H9 (cell line): ENCODE results near the gene ADGRF1. TPM values are rescaled to one million over a fixed set of nuclear protein-coding genes. Genes with fewer than 3 reads are reported as not detected.

Experiments used
- DNase-seq: peaks from one replicate; pipeline ENCODE4 v3.0.0-alpha.2; 2017
- H2AFZ ChIP-seq: one replicate; pipeline ENCODE4 v1.6.1; 2013; ENCODE audit warnings: mild to moderate bottlenecking, low read length, control low read depth, moderate library complexity
- H2AK5ac ChIP-seq: 2 replicates; pipeline ENCODE4 v1.6.1; 2013; ENCODE audit warnings: low read length, control low read depth, mixed read lengths; ENCODE audit not compliant: insufficient read length
- H2BK120ac ChIP-seq: one replicate; pipeline ENCODE4 v1.6.1; 2013; ENCODE audit warnings: low read depth, mild to moderate bottlenecking, low read length, control low read depth, inconsistent platforms; ENCODE audit not compliant: poor library complexity, severe bottlenecking
- H2BK12ac ChIP-seq: 2 replicates; pipeline ENCODE4 v1.6.1; 2013; ENCODE audit warnings: low read length, control low read depth, mixed read lengths, low read depth; ENCODE audit not compliant: insufficient read length
- H2BK15ac ChIP-seq: 2 replicates; pipeline ENCODE4 v1.6.1; 2013; ENCODE audit warnings: low read depth, low read length, control low read depth
- H2BK20ac ChIP-seq: one replicate; pipeline ENCODE4 v1.6.1; 2013; ENCODE audit warnings: low read depth, mild to moderate bottlenecking, low read length, control low read depth, inconsistent platforms; ENCODE audit not compliant: poor library complexity, severe bottlenecking
- H2BK5ac ChIP-seq: 2 replicates; pipeline ENCODE4 v1.6.1; 2013; ENCODE audit warnings: low read length, control low read depth, mixed read lengths; ENCODE audit not compliant: insufficient read length
- H3K14ac ChIP-seq: 2 replicates; pipeline ENCODE4 v1.6.1; 2013; ENCODE audit warnings: low read length, control low read depth; ENCODE audit not compliant: insufficient read depth
- H3K18ac ChIP-seq: 2 replicates; pipeline ENCODE4 v1.6.1; 2013; ENCODE audit warnings: low read depth, mild to moderate bottlenecking, mixed read lengths, low read length, control low read depth; ENCODE audit not compliant: insufficient read length
- H3K23ac ChIP-seq: 2 replicates; pipeline ENCODE4 v1.6.1; 2013; ENCODE audit warnings: low read length, control low read depth, mixed read lengths, low read depth; ENCODE audit not compliant: insufficient read length
- H3K23me2 ChIP-seq: 2 replicates; pipeline ENCODE4 v1.6.1; 2013; ENCODE audit warnings: low read depth, mild to moderate bottlenecking, mixed read lengths, low read length, control low read depth; ENCODE audit not compliant: insufficient read length, poor library complexity, severe bottlenecking
- H3K27ac ChIP-seq: 2 replicates; pipeline ENCODE4 v1.5.1; 2013; ENCODE audit warnings: low read length, control low read depth, mixed read lengths, low read depth; ENCODE audit not compliant: insufficient read length
- H3K27me3 ChIP-seq: 2 replicates; pipeline ENCODE4 v1.6.1; 2013; ENCODE audit warnings: low read length, control low read depth, inconsistent platforms; ENCODE audit not compliant: insufficient read depth
- H3K4ac ChIP-seq: 2 replicates; pipeline ENCODE4 v1.6.1; 2013; ENCODE audit warnings: low read depth, mild to moderate bottlenecking, control low read depth, inconsistent platforms, low read length, moderate library complexity
- H3K4me1 ChIP-seq: 2 replicates; pipeline ENCODE4 v1.6.1; 2013; ENCODE audit warnings: low read length, control low read depth, inconsistent platforms; ENCODE audit not compliant: insufficient read depth
- H3K4me2 ChIP-seq: 2 replicates; pipeline ENCODE4 v1.6.1; 2013; ENCODE audit warnings: low read length, control low read depth, mixed read lengths; ENCODE audit not compliant: insufficient read length, insufficient read depth
- H3K56ac ChIP-seq: 2 replicates; pipeline ENCODE4 v1.6.1; 2013; ENCODE audit warnings: low read depth, mild to moderate bottlenecking, mixed read lengths, low read length, control low read depth; ENCODE audit not compliant: insufficient read length
- H3K79me1 ChIP-seq: 2 replicates; pipeline ENCODE4 v1.6.1; 2013; ENCODE audit warnings: low read depth, mild to moderate bottlenecking, moderate library complexity, low read length, control low read depth, inconsistent platforms; ENCODE audit not compliant: insufficient read depth, poor library complexity, severe bottlenecking
- H3K79me2 ChIP-seq: 2 replicates; pipeline ENCODE4 v1.6.1; 2013; ENCODE audit warnings: low read length, control low read depth, inconsistent platforms; ENCODE audit not compliant: insufficient read depth
- H3K9ac ChIP-seq: 2 replicates; pipeline ENCODE4 v1.6.1; 2013; ENCODE audit warnings: low read length, control low read depth, mixed read lengths; ENCODE audit not compliant: insufficient read length; ENCODE audit errors: extremely low read depth
- H3K9me3 ChIP-seq: one replicate; pipeline ENCODE4 v1.6.1; 2013; ENCODE audit warnings: low read depth, low read length, inconsistent platforms; ENCODE audit not compliant: control insufficient read depth
- H3T11ph ChIP-seq: one replicate; pipeline ENCODE4 v1.6.1; 2013; ENCODE audit warnings: mild to moderate bottlenecking, low read length, control low read depth, inconsistent platforms
- H4K20me1 ChIP-seq: one replicate; pipeline ENCODE4 v1.6.1; 2013; ENCODE audit not compliant: control insufficient read depth, insufficient read length, insufficient read depth
- H4K5ac ChIP-seq: 2 replicates; pipeline ENCODE4 v1.6.1; 2013; ENCODE audit warnings: low read depth, mild to moderate bottlenecking, mixed read lengths, low read length, control low read depth; ENCODE audit not compliant: insufficient read length
- H4K8ac ChIP-seq: replicated peaks from 2 replicates; pipeline ENCODE4 v1.6.1; 2013; ENCODE audit warnings: low read length, control low read depth, mixed read lengths, low read depth; ENCODE audit not compliant: insufficient read length
- H4K91ac ChIP-seq: 2 replicates; pipeline ENCODE4 v1.6.1; 2013; ENCODE audit warnings: low read depth, mild to moderate bottlenecking, moderate library complexity, mixed read lengths, low read length, control low read depth; ENCODE audit not compliant: insufficient read length
- H3K27ac Mint-ChIP-seq, 3 experiments: 2 replicates in 2 of 3; 3 replicates in 1 of 3; pipeline ENCODE4 v1.8.0; 2020 to 2021; ENCODE audit warnings: mixed read lengths in 3 of 3, mild to moderate bottlenecking in 1 of 3, moderate library complexity in 1 of 3
- H3K27me3 Mint-ChIP-seq: 2 replicates; pipeline ENCODE4 v1.8.0; 2021; ENCODE audit warnings: low read depth, mild to moderate bottlenecking, moderate library complexity, mixed read lengths
- H3K36me3 Mint-ChIP-seq, 3 experiments: 2 replicates in 2 of 3; 3 replicates in 1 of 3; pipeline ENCODE4 v1.8.0; 2020 to 2021; ENCODE audit warnings: low read depth in 3 of 3, mixed read lengths in 3 of 3; ENCODE audit not compliant: insufficient read depth in 1 of 3
- H3K4me1 Mint-ChIP-seq, 2 experiments: 2 replicates each; pipeline ENCODE4 v1.8.0; 2020; ENCODE audit warnings: mixed read lengths in 2 of 2
- H3K4me3 Mint-ChIP-seq, 2 experiments: 2 replicates in 1 of 2; 3 replicates in 1 of 2; pipeline ENCODE4 v1.8.0; 2020 to 2021; ENCODE audit warnings: mild to moderate bottlenecking in 2 of 2, mixed read lengths in 2 of 2, moderate library complexity in 1 of 2
- H3K9me3 Mint-ChIP-seq, 2 experiments: 2 replicates in 1 of 2; 3 replicates in 1 of 2; pipeline ENCODE4 v1.8.0; 2020; ENCODE audit warnings: mild to moderate bottlenecking in 2 of 2, mixed read lengths in 2 of 2, moderate library complexity in 1 of 2
- WGBS: extraction: QIAGEN DNeasy Blood & Tissue Kit; methylation state at CpG from one replicate; pipeline ENCODE4 v1.1.7; 2013; ENCODE audit warnings: missing lambda C conversion rate, low lambda C conversion rate, mixed read lengths; ENCODE audit not compliant: insufficient read length; ENCODE audit errors: extremely low coverage; 5-methylcytosine and 5-hydroxymethylcytosine counted together
- total RNA-seq: library from RNA; stranded (reverse); gene quantifications from 2 replicates; pipeline ENCODE4 v1.2.1, GENCODE V29; 2021
- TF ChIP-seq, protein P1 (sequence below): fragments of 200-600 bp; sonication (generic); conservative IDR thresholded peaks from 3 replicates; pipeline ENCODE4 v1.8.0; 2021; ENCODE audit warnings: antibody characterized with exemption, mild to moderate bottlenecking

The ADGRF1 gene
- total RNA-seq, 1 experiment from 2014 or later = not detected

- no peak overlapping the region for H3T11ph ChIP-seq
- H2AK5ac ChIP-seq = no peak overlapping the region
- Mint-ChIP-seq H3K27me3 (no peaks in the 10 kb centered on the region), H3K36me3 (no peaks in the 10 kb centered on the region), H3K4me1 (peaks cover 0 to 6% of the 10 kb centered on the region in 2 experiments; a peak in 3 of 4 replicates), H3K27ac (no peak overlapping the region), H3K9me3 (no peaks in the 10 kb centered on the region), H3K4me3 (no peak overlapping the region)
- no peak overlapping the region for H4K91ac ChIP-seq
- no peak overlapping the region for H3K4me2 ChIP-seq
- no peaks in the 10 kb centered on the region for H3K9me3 ChIP-seq
- no peak overlapping the region for H2BK5ac ChIP-seq
- no peak overlapping the region for H4K8ac ChIP-seq
- H3K23ac ChIP-seq = no peak overlapping the region
- H3K18ac ChIP-seq = no peak overlapping the region
- no peak overlapping the region for H2BK120ac ChIP-seq
- H3K14ac ChIP-seq = no peak overlapping the region
- no peak overlapping the region for H3K27ac ChIP-seq
- H3K4me1 ChIP-seq = no peaks in the 10 kb centered on the region
- no peaks in the 10 kb centered on the region for H3K23me2 ChIP-seq
- H2AFZ ChIP-seq = no peak overlapping the region
- no peaks in the 10 kb centered on the region for H3K79me1 ChIP-seq
- H3K56ac ChIP-seq = no peak overlapping the region
- H3K4ac ChIP-seq = no peak overlapping the region
- no CpG with 5 or more reads among the region's 2 CpGs for WGBS
- DNase-seq = no peak
- H2BK20ac ChIP-seq = no peak overlapping the region
- no peak overlapping the region for H2BK15ac ChIP-seq
- TF ChIP-seq, protein P1, sequence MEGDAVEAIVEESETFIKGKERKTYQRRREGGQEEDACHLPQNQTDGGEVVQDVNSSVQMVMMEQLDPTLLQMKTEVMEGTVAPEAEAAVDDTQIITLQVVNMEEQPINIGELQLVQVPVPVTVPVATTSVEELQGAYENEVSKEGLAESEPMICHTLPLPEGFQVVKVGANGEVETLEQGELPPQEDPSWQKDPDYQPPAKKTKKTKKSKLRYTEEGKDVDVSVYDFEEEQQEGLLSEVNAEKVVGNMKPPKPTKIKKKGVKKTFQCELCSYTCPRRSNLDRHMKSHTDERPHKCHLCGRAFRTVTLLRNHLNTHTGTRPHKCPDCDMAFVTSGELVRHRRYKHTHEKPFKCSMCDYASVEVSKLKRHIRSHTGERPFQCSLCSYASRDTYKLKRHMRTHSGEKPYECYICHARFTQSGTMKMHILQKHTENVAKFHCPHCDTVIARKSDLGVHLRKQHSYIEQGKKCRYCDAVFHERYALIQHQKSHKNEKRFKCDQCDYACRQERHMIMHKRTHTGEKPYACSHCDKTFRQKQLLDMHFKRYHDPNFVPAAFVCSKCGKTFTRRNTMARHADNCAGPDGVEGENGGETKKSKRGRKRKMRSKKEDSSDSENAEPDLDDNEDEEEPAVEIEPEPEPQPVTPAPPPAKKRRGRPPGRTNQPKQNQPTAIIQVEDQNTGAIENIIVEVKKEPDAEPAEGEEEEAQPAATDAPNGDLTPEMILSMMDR = no peak
- H4K20me1 ChIP-seq = no peaks in the 10 kb centered on the region
- H2BK12ac ChIP-seq = no peak overlapping the region
- no peaks in the 10 kb centered on the region for H3K27me3 ChIP-seq
- no peaks in the 10 kb centered on the region for H3K79me2 ChIP-seq
- H3K9ac ChIP-seq = no peak overlapping the region
- no peak overlapping the region for H4K5ac ChIP-seq
These were observed 69.1 kb downstream of the ADGRF1 start for GRCh38 chr6:46973029-46973428.
